ENCODE measurements around the gene ARHGAP45. TPM values are rescaled to one million over a fixed set of nuclear protein-coding genes. Genes with fewer than 3 reads are reported as not detected.

Gene ARHGAP45
- total RNA-seq, 1 experiment from 2014 or later = 3.3 TPM

GRCh38 chr19:1076046-1076386 lies 9.0 kb downstream of the ARHGAP45 start:
- DNase-seq (ENCODE audit: low read depth, low spot score) = no peak

DNA sequence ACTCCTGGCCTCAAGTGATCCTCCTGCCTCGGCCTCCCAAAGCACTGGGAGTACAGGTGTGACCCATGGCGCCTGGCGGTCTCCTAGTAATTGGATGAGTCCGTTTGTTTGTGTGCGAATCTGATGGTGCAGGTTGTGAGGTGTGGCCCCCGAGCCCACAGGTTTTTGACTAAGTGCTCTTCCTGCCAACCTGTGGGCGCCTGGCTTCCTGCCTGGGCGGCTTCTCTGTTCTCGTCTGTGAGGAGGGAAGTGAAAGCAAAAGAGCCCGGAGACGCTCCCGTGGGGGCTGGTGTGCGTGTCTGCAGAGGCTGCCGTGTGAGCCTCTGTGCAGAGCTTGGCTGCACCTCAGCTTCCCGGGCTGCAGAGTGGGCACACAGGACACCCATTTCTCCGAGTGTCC lies 10.0 kb downstream of the ARHGAP45 start:
- in situ Hi-C loops (cut with HindIII; ENCODE audit: low pct_unique_long_range_greater_than_20kb, low sequenced_read_pairs) = no loop called here
- DNase-seq (ENCODE audit: low read depth, low spot score) = no peak

More at GRCh38 chr19:1076046-1076386, 9.0 kb downstream of the ARHGAP45 start:
- in situ Hi-C loops (cut with HindIII; ENCODE audit: low pct_unique_long_range_greater_than_20kb, low sequenced_read_pairs) = no loop called here

DNA sequence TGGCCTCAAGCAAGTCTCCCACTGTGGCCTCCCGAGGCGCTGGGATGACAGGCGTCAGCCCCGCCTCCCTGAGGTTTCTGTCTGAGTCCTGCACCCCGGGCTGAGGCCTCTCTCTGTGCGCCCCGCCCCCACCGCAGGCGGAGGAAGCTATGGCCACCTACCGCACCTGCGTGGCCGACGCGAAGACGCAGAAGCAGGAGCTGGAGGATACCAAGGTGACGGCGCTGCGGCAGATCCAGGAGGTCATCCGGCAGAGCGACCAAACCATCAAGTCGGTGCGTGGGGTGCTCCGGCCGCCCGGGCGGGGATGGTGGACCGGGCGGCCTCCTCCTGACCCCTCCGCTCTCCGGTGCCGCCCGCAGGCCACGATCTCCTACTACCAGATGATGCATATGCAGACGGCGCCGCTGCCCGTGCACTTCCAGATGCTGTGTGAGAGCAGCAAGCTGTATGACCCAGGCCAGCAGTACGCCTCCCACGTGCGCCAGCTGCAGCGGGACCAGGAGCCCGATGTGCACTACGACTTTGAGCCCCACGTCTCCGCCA lies 12.7 kb downstream of the ARHGAP45 start:
- in situ Hi-C loops (cut with HindIII; ENCODE audit: low pct_unique_long_range_greater_than_20kb, low sequenced_read_pairs) = no loop called here
- no peak for DNase-seq (ENCODE audit: low read depth, low spot score)

GRCh38 chr19:1080360-1081161 lies 13.6 kb downstream of the ARHGAP45 start:
- DNase-seq (ENCODE audit: low read depth, low spot score) = no peak
- in situ Hi-C loops (cut with HindIII; ENCODE audit: low pct_unique_long_range_greater_than_20kb, low sequenced_read_pairs) = no loop called here

DNA sequence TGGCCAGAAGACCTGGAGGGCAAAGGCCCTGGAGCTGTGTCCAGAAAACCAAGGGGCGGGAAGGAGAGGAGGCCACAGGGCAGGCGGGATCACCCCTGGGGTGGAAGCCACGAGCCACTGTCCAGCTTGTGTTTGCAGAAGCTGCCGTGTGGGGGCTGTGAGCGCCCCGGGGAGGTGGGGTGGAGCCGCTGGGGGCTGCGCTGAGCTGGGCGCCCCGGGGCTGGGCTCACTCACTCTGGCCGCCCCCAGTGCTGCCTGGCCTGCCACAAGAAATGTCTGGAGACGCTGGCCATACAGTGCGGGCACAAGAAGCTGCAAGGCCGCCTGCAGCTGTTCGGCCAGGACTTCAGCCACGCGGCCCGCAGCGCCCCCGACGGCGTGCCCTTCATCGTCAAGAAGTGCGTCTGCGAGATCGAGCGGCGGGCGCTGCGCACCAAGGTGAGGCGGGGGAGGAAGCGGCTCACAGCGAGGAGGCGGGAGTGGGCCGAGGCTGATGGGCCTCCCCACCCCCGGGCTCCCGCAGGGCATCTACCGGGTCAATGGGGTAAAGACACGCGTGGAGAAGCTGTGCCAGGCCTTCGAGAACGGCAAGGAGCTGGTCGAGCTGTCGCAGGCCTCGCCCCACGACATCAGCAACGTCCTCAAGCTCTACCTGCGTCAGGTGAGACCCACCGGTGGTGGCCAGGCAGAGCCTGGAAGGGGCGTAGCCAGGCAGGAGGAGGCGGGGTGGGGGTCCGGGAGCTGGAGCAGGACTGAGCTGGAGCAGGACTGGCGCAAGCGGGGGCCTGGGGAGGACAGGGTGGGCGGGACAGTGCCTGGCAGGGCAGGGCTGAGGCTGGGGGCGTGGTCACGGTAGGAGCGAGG lies 14.6 kb downstream of the ARHGAP45 start:
- no peak for DNase-seq (ENCODE audit: low read depth, low spot score)
- in situ Hi-C loops (cut with HindIII; ENCODE audit: low pct_unique_long_range_greater_than_20kb, low sequenced_read_pairs) = no loop called here

DNA sequence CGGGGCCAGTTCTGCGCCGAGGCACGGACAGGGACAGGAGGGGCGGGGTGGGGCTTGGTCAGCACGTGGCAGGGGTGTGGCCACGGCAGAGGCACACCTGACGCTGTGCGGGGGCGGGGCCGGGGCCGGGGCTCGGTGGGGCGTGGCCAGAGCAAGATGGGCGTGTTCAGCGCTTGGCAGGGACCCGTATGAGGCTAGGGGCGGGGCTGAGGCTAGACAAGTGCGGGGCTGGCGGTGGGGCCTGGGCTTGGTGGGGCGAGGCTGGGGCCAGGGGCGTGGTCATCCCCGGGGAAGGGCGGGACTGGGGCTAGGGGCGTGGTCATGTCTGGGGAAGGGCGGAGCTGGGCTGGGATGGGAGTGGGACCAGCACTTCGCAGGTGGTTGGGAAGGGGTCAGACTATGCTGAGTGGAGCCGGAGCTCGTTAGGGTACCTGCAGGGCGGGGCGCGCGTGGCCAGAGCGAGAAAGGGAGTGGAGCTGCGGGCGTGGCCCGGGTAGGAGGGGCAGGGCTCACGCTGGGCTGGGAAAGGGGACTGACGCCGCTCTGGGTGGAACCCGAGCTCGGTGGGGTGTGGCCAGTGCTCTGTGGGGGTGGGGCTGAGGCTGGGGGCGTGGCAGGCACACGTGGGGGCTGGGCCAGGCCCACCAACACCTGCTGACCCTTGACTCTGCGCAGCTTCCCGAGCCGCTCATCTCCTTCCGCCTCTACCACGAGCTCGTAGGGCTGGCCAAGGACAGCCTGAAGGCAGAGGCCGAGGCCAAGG lies 15.4 kb downstream of the ARHGAP45 start:
- in situ Hi-C loops (cut with HindIII; ENCODE audit: low pct_unique_long_range_greater_than_20kb, low sequenced_read_pairs) = no loop called here
- peak; percentile 22 for DNase-seq (ENCODE audit: low read depth, low spot score)

- in situ Hi-C loops (cut with HindIII; ENCODE audit: low pct_unique_long_range_greater_than_20kb, low sequenced_read_pairs) = no loop called here
- DNase-seq (ENCODE audit: low read depth, low spot score) = no peak
These were observed 16.2 kb downstream of the ARHGAP45 start for GRCh38 chr19:1082928-1083816.

GRCh38 chr19:1084024-1084868 lies 17.3 kb downstream of the ARHGAP45 start:
- in situ Hi-C loops (cut with HindIII; ENCODE audit: low pct_unique_long_range_greater_than_20kb, low sequenced_read_pairs) = no loop called here

GRCh38 chr19:1085053-1085658 lies 18.2 kb downstream of the ARHGAP45 start:
- in situ Hi-C loops (cut with HindIII; ENCODE audit: low pct_unique_long_range_greater_than_20kb, low sequenced_read_pairs) = no loop called here
- DNase-seq (ENCODE audit: low read depth, low spot score) = no peak

More at GRCh38 chr19:1084024-1084868, 17.3 kb downstream of the ARHGAP45 start:
- no peak for DNase-seq (ENCODE audit: low read depth, low spot score)

GRCh38 chr19:1085676-1086442 lies 18.9 kb downstream of the ARHGAP45 start:
- in situ Hi-C loops (cut with HindIII; ENCODE audit: low pct_unique_long_range_greater_than_20kb, low sequenced_read_pairs) = no loop called here

GRCh38 chr19:1086613-1087012 lies 19.6 kb downstream of the ARHGAP45 start:
- no peak for DNase-seq (ENCODE audit: low read depth, low spot score)
- in situ Hi-C loops (cut with HindIII; ENCODE audit: low pct_unique_long_range_greater_than_20kb, low sequenced_read_pairs) = no loop called here

More at GRCh38 chr19:1085676-1086442, 18.9 kb downstream of the ARHGAP45 start:
- no peak for DNase-seq (ENCODE audit: low read depth, low spot score)

DNA sequence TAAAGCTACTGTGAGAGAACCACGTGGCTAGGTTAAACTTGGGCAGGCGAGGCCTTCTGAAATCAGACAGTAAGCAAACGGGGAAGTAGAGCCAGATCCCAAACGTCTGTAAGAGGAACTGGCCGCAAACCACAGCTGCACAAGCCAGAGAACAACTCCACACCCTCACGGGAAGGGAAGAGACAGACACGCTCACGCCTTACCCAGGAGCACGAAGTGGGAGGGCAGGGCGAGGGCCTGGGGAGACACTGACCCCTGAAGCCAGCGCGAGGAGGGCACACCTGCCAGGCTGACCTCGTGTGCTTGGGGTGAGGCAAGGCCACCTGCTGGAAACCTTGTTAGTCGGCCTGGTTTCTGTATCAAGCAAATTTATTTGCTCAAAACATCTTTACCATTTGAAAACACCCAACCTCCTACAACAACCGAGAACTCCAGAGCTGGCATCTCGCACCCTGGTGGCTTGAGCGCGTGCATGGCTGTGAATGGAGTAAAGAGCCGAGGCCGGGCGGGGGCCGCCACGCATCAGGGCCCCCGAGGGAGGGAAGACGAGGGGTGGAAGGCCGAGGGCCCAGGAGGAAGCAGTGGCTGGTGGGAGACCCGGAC lies 20.9 kb downstream of the ARHGAP45 start:
- in situ Hi-C loops (cut with HindIII; ENCODE audit: low pct_unique_long_range_greater_than_20kb, low sequenced_read_pairs) = no loop called here
- no peak for DNase-seq (ENCODE audit: low read depth, low spot score)

DNA sequence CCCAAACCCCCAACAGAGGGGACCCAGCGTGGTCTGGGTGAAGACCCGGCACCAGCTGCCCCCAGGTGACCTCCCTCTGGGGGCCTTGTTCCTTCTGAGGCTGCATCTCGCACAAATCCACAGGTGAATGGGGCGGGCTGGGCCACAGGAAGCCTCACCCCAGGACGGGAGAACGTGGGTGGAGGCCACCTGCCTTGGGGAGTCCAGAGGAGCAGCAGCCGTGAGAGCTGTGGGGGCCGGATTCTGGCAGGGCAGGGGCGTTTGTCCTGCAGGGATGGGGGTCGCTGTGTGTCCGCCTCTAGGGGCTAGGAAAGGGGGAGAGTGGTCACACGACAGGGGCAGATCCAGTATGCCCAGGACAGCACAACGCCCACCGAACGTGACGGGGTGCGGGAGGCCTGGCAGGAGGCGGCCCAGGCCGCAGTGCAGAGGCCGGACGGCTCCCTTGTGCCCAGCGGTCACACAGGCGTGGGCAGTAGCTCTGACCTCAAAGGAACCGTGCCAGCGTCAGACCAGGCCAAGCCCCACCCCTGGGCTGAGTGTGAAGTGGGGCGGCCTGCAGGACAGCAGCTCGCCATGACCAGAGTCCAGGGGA lies 21.5 kb downstream of the ARHGAP45 start:
- no peak for DNase-seq (ENCODE audit: low read depth, low spot score)
- in situ Hi-C loops (cut with HindIII; ENCODE audit: low pct_unique_long_range_greater_than_20kb, low sequenced_read_pairs) = no loop called here

- no peak for DNase-seq (ENCODE audit: low read depth, low spot score)
- in situ Hi-C loops (cut with HindIII; ENCODE audit: low pct_unique_long_range_greater_than_20kb, low sequenced_read_pairs) = no loop called here
These were observed 22.3 kb downstream of the ARHGAP45 start for GRCh38 chr19:1089126-1089771.

Data from SK-MEL-5 (cell line).